ENCODE data around the gene MRPL36.

- TF ChIP-seq CTCF (IDR thresholded peaks at IDR 0.05; ENCODE audit: insufficient read depth, low read length) (no peak), POLR2AphosphoS5 (IDR thresholded peaks at IDR 0.05; ENCODE audit: low read depth) (no peak), REST (IDR thresholded peaks at IDR 0.05; ENCODE audit: insufficient replicate concordance, low read depth) (no peak)
Observed at GRCh38 chr5:1791176-1791575, 8.5 kb downstream of the MRPL36 start.

All from HL-60 (cell line).